Measurements from ENCODE around the gene ADGB. TPM values are rescaled to one million over a fixed set of nuclear protein-coding genes. Genes with fewer than 3 reads are reported as not detected.

Gene ADGB
- total RNA-seq, 2 experiments from 2014 or later = not detected

- Mint-ChIP-seq H3K27me3 (no peaks in the 10 kb centered on the region), H3K4me1 (no peaks in the 10 kb centered on the region), H3K36me3 (no peaks in the 10 kb centered on the region), H3K27ac (no peak overlapping the region), H3K9me3 (no peaks in the 10 kb centered on the region), H3K4me3 (no peak overlapping the region)
- no peak for ATAC-seq (ENCODE audit: low read depth)
- DNase-seq = no peak
- POLR2A ChIA-PET = no interaction called here
Measured at GRCh38 chr6:146651482-146651863, 52.7 kb downstream of the ADGB start.

GRCh38 chr6:146657432-146657831 lies 58.7 kb downstream of the ADGB start:
- DNase-seq (no peak), ATAC-seq (ENCODE audit: low read depth) (no peak)
- Mint-ChIP-seq H3K27me3 (no peaks in the 10 kb centered on the region), H3K36me3 (no peaks in the 10 kb centered on the region), H3K27ac (no peak overlapping the region), H3K4me3 (no peak overlapping the region), H3K4me1 (no peaks in the 10 kb centered on the region), H3K9me3 (no peaks in the 10 kb centered on the region)
- POLR2A ChIA-PET = no interaction called here

- Mint-ChIP-seq H3K27me3 (no peaks in the 10 kb centered on the region), H3K36me3 (no peaks in the 10 kb centered on the region), H3K4me3 (no peak overlapping the region), H3K4me1 (no peaks in the 10 kb centered on the region), H3K9me3 (no peaks in the 10 kb centered on the region), H3K27ac (no peak overlapping the region)
- DNase-seq (no peak), ATAC-seq (ENCODE audit: low read depth) (no peak)
- POLR2A ChIA-PET = no interaction called here
Measured at GRCh38 chr6:146664871-146665360, 66.1 kb downstream of the ADGB start.

GRCh38 chr6:146666909-146667308 lies 68.1 kb downstream of the ADGB start:
- Mint-ChIP-seq H3K27ac (no peak overlapping the region), H3K4me1 (no peaks in the 10 kb centered on the region), H3K36me3 (no peaks in the 10 kb centered on the region), H3K9me3 (no peaks in the 10 kb centered on the region), H3K27me3 (peaks cover 6% of the 10 kb centered on the region), H3K4me3 (no peak overlapping the region)
- POLR2A ChIA-PET = no interaction called here
- DNase-seq (no peak), ATAC-seq (ENCODE audit: low read depth) (no peak)

GRCh38 chr6:146670161-146670560 lies 71.4 kb downstream of the ADGB start:
- Mint-ChIP-seq H3K36me3 (no peaks in the 10 kb centered on the region), H3K4me3 (no peak overlapping the region), H3K9me3 (no peaks in the 10 kb centered on the region), H3K27me3 (peaks cover 6% of the 10 kb centered on the region), H3K27ac (no peak overlapping the region), H3K4me1 (no peaks in the 10 kb centered on the region)
- POLR2A ChIA-PET = no interaction called here
- DNase-seq (no peak), ATAC-seq (ENCODE audit: low read depth) (no peak)

- H3K4me3 Mint-ChIP-seq = no peak overlapping the region
- DNase-seq (no peak), ATAC-seq (ENCODE audit: low read depth) (no peak)
- H3K9me3 Mint-ChIP-seq = no peaks in the 10 kb centered on the region
- POLR2A ChIA-PET = no interaction called here
- H3K36me3 Mint-ChIP-seq = no peaks in the 10 kb centered on the region
- no peaks in the 10 kb centered on the region for H3K4me1 Mint-ChIP-seq
- no peak overlapping the region for H3K27ac Mint-ChIP-seq
- H3K27me3 Mint-ChIP-seq = peaks cover 6% of the 10 kb centered on the region
Measured at GRCh38 chr6:146673069-146673468, 74.3 kb downstream of the ADGB start.

GRCh38 chr6:146679386-146679785 lies 80.6 kb downstream of the ADGB start:
- Mint-ChIP-seq H3K27me3 (peaks cover 2% of the 10 kb centered on the region), H3K9me3 (no peaks in the 10 kb centered on the region), H3K4me3 (no peak overlapping the region), H3K27ac (no peak overlapping the region), H3K36me3 (no peaks in the 10 kb centered on the region), H3K4me1 (no peaks in the 10 kb centered on the region)
- DNase-seq (no peak), ATAC-seq (ENCODE audit: low read depth) (no peak)
- POLR2A ChIA-PET = no interaction called here

- no peak overlapping the region for H3K4me3 Mint-ChIP-seq
- H3K4me1 Mint-ChIP-seq = no peaks in the 10 kb centered on the region
- no peak for ATAC-seq (ENCODE audit: low read depth)
- POLR2A ChIA-PET = no interaction called here
- no peak overlapping the region for H3K27ac Mint-ChIP-seq
- peaks cover 2% of the 10 kb centered on the region for H3K27me3 Mint-ChIP-seq
- no peaks in the 10 kb centered on the region for H3K36me3 Mint-ChIP-seq
- no peak for DNase-seq
- no peaks in the 10 kb centered on the region for H3K9me3 Mint-ChIP-seq
Measured at GRCh38 chr6:146682919-146683318, 84.1 kb downstream of the ADGB start.

- no peak for ATAC-seq (ENCODE audit: low read depth)
- H3K4me1 Mint-ChIP-seq = no peaks in the 10 kb centered on the region
Measured at GRCh38 chr6:146689806-146690205, 91.0 kb downstream of the ADGB start.

GRCh38 chr6:146693342-146693741 lies 94.6 kb downstream of the ADGB start:
- ATAC-seq (ENCODE audit: low read depth) (no peak), DNase-seq (no peak)
- POLR2A ChIA-PET = no interaction called here
- H3K4me1 Mint-ChIP-seq = peaks cover 1% of the 10 kb centered on the region
- H3K36me3 Mint-ChIP-seq = no peaks in the 10 kb centered on the region
- H3K4me3 Mint-ChIP-seq = no peak overlapping the region
- H3K27ac Mint-ChIP-seq = no peak overlapping the region
- no peaks in the 10 kb centered on the region for H3K27me3 Mint-ChIP-seq
- no peaks in the 10 kb centered on the region for H3K9me3 Mint-ChIP-seq

More at GRCh38 chr6:146689806-146690205, 91.0 kb downstream of the ADGB start:
- Mint-ChIP-seq H3K27me3 (no peaks in the 10 kb centered on the region), H3K36me3 (no peaks in the 10 kb centered on the region), H3K4me3 (no peak overlapping the region), H3K27ac (no peak overlapping the region), H3K9me3 (no peaks in the 10 kb centered on the region)
- no peak for DNase-seq
- POLR2A ChIA-PET = no interaction called here

GRCh38 chr6:146697921-146698320 lies 99.1 kb downstream of the ADGB start:
- no peaks in the 10 kb centered on the region for H3K9me3 Mint-ChIP-seq
- H3K36me3 Mint-ChIP-seq = no peaks in the 10 kb centered on the region
- DNase-seq (no peak), ATAC-seq (ENCODE audit: low read depth) (no peak)
- no peaks in the 10 kb centered on the region for H3K27me3 Mint-ChIP-seq
- peaks cover 1% of the 10 kb centered on the region for H3K4me1 Mint-ChIP-seq
- H3K4me3 Mint-ChIP-seq = no peak overlapping the region
- POLR2A ChIA-PET = no interaction called here
- no peak overlapping the region for H3K27ac Mint-ChIP-seq

GRCh38 chr6:146700078-146700686 lies 101.4 kb downstream of the ADGB start:
- H3K4me1 Mint-ChIP-seq = peaks cover 1% of the 10 kb centered on the region
- no peak for DNase-seq
- H3K9me3 Mint-ChIP-seq = no peaks in the 10 kb centered on the region
- peaks cover 5% of the 10 kb centered on the region for H3K27me3 Mint-ChIP-seq
- POLR2A ChIA-PET = no interaction called here
- no peak overlapping the region for H3K27ac Mint-ChIP-seq
- ATAC-seq (ENCODE audit: low read depth) = no peak
- H3K36me3 Mint-ChIP-seq = no peaks in the 10 kb centered on the region
- no peak overlapping the region for H3K4me3 Mint-ChIP-seq

GRCh38 chr6:146701632-146702031 lies 102.9 kb downstream of the ADGB start:
- ATAC-seq (ENCODE audit: low read depth) = no peak
- Mint-ChIP-seq H3K4me1 (peaks cover 1% of the 10 kb centered on the region), H3K9me3 (no peaks in the 10 kb centered on the region), H3K27ac (no peak overlapping the region), H3K36me3 (no peaks in the 10 kb centered on the region), H3K27me3 (peaks cover 12% of the 10 kb centered on the region), H3K4me3 (no peak overlapping the region)
- POLR2A ChIA-PET = no interaction called here
- DNase-seq = no peak

GRCh38 chr6:146709036-146709622 lies 110.4 kb downstream of the ADGB start:
- DNase-seq = no peak
- Mint-ChIP-seq H3K4me3 (no peak overlapping the region), H3K27me3 (peaks cover 17% of the 10 kb centered on the region), H3K36me3 (no peaks in the 10 kb centered on the region), H3K27ac (no peak overlapping the region), H3K9me3 (no peaks in the 10 kb centered on the region), H3K4me1 (no peaks in the 10 kb centered on the region)
- ATAC-seq (ENCODE audit: low read depth) = no peak
- POLR2A ChIA-PET = no interaction called here
